Measurements from ENCODE around the gene MAVS.

GRCh38 chr20:3901706-3902440 lies 55.2 kb downstream of the MAVS start:
- TF ChIP-seq CTCF (conservative IDR thresholded peaks at IDR 0.05; ENCODE audit: low read depth, low read length), result no peak
- TF ChIP-seq EZH2 (IDR thresholded peaks at IDR 0.05; ENCODE audit: low read length, unreplicated experiment), result no peak
